Liver (tissue), 9 donors: ENCODE data around the gene ATF7IP. TPM values are rescaled to one million over a fixed set of nuclear protein-coding genes. Genes with fewer than 3 reads are reported as not detected.
"Not testable (repeated sequence)": the region's sequence is repeated elsewhere in the genome, so short reads cannot be mapped to it uniquely, and the experiment has no call there.

Source experiments
- DNase-seq: peaks from one replicate; pipeline ENCODE4 v3.0.0-alpha.2; 2017; ENCODE audit warnings: low spot score
- H3K27ac ChIP-seq, 2 donors: one replicate each; pipeline ENCODE4 v1.7.0; 2013; ENCODE audit warnings: inconsistent platforms in 2 of 2, low read length in 2 of 2, control low read depth in 1 of 2, low read depth in 1 of 2, mild to moderate bottlenecking in 1 of 2
- H3K27me3 ChIP-seq, 4 donors: one replicate each; pipeline versions ENCODE4 v1.6.1 to v1.7.0; 2013; ENCODE audit warnings: low read length in 3 of 4, inconsistent platforms in 1 of 4, mild to moderate bottlenecking in 1 of 4, moderate library complexity in 1 of 4; ENCODE audit not compliant: control insufficient read depth in 4 of 4, insufficient read depth in 4 of 4
- H3K36me3 ChIP-seq, 4 donors: one replicate each; pipeline versions ENCODE4 v1.6.1 to v1.7.0; 2013; ENCODE audit warnings: low read length in 3 of 4, mild to moderate bottlenecking in 3 of 4, low read depth in 1 of 4, moderate library complexity in 1 of 4; ENCODE audit not compliant: control insufficient read depth in 4 of 4, insufficient read depth in 3 of 4
- H3K4me1 ChIP-seq, 4 donors: one replicate each; pipeline versions ENCODE4 v1.6.1 to v1.7.0; 2013; ENCODE audit warnings: low read length in 3 of 4, mild to moderate bottlenecking in 3 of 4, moderate library complexity in 1 of 4; ENCODE audit not compliant: control insufficient read depth in 4 of 4, insufficient read depth in 4 of 4
- H3K4me3 ChIP-seq, 3 donors: one replicate each; pipeline versions ENCODE4 v1.6.1 to v1.7.0; 2013; ENCODE audit warnings: low read length in 3 of 3, control low read depth in 1 of 3, low read depth in 1 of 3, mild to moderate bottlenecking in 1 of 3
- H3K9ac ChIP-seq, 2 donors: one replicate each; pipeline ENCODE4 v1.7.0; 2013; ENCODE audit warnings: low read length in 2 of 2, mild to moderate bottlenecking in 2 of 2, moderate library complexity in 2 of 2, control low read depth in 1 of 2, low read depth in 1 of 2
- H3K9me3 ChIP-seq, 4 donors: one replicate each; pipeline versions ENCODE4 v1.6.1 to v1.7.0; 2013; ENCODE audit warnings: low read length in 3 of 4; ENCODE audit not compliant: control insufficient read depth in 4 of 4
- CTCF ChIP-seq: fragments of 150-350 bp; IDR thresholded peaks from 2 replicates; pipeline ENCODE4 v1.5.1; 2017; ENCODE audit warnings: improper control_type of control experiment, low read depth, low read length; ENCODE audit not compliant: missing input control
- EGR1 ChIP-seq, 2 donors: IDR thresholded peaks; 2 replicates each; pipeline ENCODE4 v1.6.1; 2016 to 2018; ENCODE audit warnings: antibody characterized with exemption in 2 of 2, low read depth in 2 of 2
- HNF4G ChIP-seq: IDR thresholded peaks from 2 replicates; pipeline ENCODE4 v1.6.1; 2016; ENCODE audit warnings: antibody characterized with exemption
- JUND ChIP-seq, 2 donors: IDR thresholded peaks; 2 replicates each; pipeline ENCODE4 v1.6.1; 2016; ENCODE audit warnings: antibody characterized with exemption in 2 of 2
- RXRA ChIP-seq, 2 donors: IDR thresholded peaks; 2 replicates each; pipeline ENCODE4 v1.6.1; 2017 to 2018; ENCODE audit warnings: antibody characterized with exemption in 2 of 2, mild to moderate bottlenecking in 1 of 2
- SP1 ChIP-seq: IDR thresholded peaks from 2 replicates; pipeline ENCODE4 v1.6.1; 2018; ENCODE audit warnings: antibody characterized with exemption, mild to moderate bottlenecking
- YY1 ChIP-seq: IDR thresholded peaks from 2 replicates; pipeline ENCODE4 v1.6.1; 2016; ENCODE audit warnings: antibody characterized with exemption, mild to moderate bottlenecking
- ZBTB33 ChIP-seq: IDR thresholded peaks from 2 replicates; pipeline ENCODE4 v1.6.1; 2016; ENCODE audit warnings: antibody characterized with exemption
- WGBS: extraction: QIAGEN DNeasy Blood & Tissue Kit; methylation state at CpG from one replicate; pipeline ENCODE4 v1.1.7; 2013; 5-methylcytosine and 5-hydroxymethylcytosine counted together
- polyA plus RNA-seq, 2 donors: library from polyadenylated mRNA; stranded (reverse) in 1 of 2; unstranded in 1 of 2; fragments of 200-250 nt in 1 of 2; fragments of >200 nt in 1 of 2; fragmentation: Nextera tagmentation in 1 of 2; extraction: Ambion mirVana in 1 of 2; gene quantifications; one replicate each; pipeline versions ENCODE4 v1.2.1 to v1.2.3, GENCODE V29; 2013 to 2015
- total RNA-seq, 2 donors: library from RNA; depleted of rRNA; stranded (reverse); fragments of >200 nt; gene quantifications; one replicate each; pipeline ENCODE4 v1.2.3, GENCODE V29; 2014
- TF ChIP-seq, protein P1 (sequence below): IDR thresholded peaks from 2 replicates; pipeline ENCODE4 v1.6.1; 2016; ENCODE audit warnings: antibody characterized with exemption
- donor health status: healthy.
- donor health status: healthy.
- donor health status: healthy.
- donor health status: healthy.
- donor health status: healthy.

Gene ATF7IP
- total and polyA plus RNA-seq, 4 donors, result 3.9 to 25.6 (median 19.9) TPM

- H3K27ac ChIP-seq, H3K4me3 ChIP-seq, H3K9ac ChIP-seq, DNase-seq, H3K4me1 ChIP-seq, H3K27me3 ChIP-seq, H3K36me3 ChIP-seq: not testable (repeated sequence)
- peaks cover 5 to 18% (median 5%) of the 10 kb centered on the region in 4 donors for H3K9me3 ChIP-seq
- 97% methylated on average over 4 of the region's 4 CpGs for WGBS
Measured at GRCh38 chr12:14351524-14351923, 14.0 kb upstream of the ATF7IP start.

GRCh38 chr12:14352066-14352465 lies 13.4 kb upstream of the ATF7IP start:
- H3K4me3 ChIP-seq, result peak overlapping the region in 2 of 3 donors; percentile 12 to 32
- H3K4me1 ChIP-seq, H3K27ac ChIP-seq, H3K36me3 ChIP-seq, H3K27me3 ChIP-seq, H3K9ac ChIP-seq, DNase-seq: not testable (repeated sequence)
- 97% methylated on average over 1 of the region's 1 CpG for WGBS
- H3K9me3 ChIP-seq, result peaks cover 5 to 18% (median 5%) of the 10 kb centered on the region in 4 donors

DNA sequence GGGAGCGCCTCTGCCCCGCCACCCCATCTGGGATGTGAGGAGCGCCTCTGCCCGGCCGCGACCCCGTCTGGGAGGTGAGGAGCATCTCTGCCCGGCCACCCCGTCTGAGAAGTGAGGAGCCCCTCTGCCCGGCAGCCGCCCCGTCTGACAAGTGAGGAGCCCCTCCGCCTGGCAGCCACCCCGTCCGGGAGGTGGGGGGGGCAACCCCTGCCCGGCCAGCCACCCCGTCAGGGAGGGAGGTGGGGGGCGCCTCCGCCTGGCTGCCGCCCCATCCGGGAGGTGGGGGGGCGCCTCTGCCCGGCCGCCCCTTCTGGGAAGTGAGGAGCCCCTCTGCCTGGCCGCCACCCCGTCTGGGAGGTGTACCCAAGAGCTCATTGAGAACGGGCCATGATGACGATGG lies 10.8 kb upstream of the ATF7IP start:
- DNase-seq, H3K27me3 ChIP-seq, H3K27ac ChIP-seq, H3K4me1 ChIP-seq, H3K4me3 ChIP-seq, H3K36me3 ChIP-seq, H3K9ac ChIP-seq: not testable (repeated sequence)
- 92% methylated on average over 27 of the region's 28 CpGs for WGBS
- H3K9me3 ChIP-seq, result peaks cover 5 to 18% (median 5%) of the 10 kb centered on the region in 4 donors

DNA sequence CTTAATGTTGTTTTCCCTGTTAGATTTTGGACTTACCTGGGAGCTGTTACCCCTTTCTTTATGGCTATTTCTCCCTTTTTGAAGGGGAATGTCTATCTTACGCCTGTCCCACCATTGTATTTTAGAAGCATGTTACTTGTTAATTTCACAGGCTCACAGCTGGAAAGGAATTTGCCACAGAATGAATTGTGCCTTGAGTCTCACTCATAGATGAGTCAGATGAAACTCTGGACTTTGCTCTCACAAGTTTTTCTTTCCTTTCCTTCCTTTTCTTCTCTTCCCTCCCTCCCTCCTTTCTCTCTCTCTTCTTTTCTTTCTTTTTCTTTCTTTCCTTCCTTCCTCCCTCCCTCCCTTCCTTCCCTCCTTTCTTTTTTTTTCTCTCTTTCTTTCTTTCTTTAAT lies 9.3 kb upstream of the ATF7IP start:
- no peak for DNase-seq
- WGBS, result 95% methylated on average over 1 of the region's 1 CpG

More for the DNA sequence above, 9.3 kb upstream of the ATF7IP start:
- Histone ChIP-seq H3K27me3 (no peaks in the 10 kb centered on the region), H3K4me1 (no peaks in the 10 kb centered on the region), H3K36me3 (no peaks in the 10 kb centered on the region), H3K27ac (no peak overlapping the region), H3K9ac (no peak overlapping the region), H3K9me3 (peaks cover 3 to 9% (median 5%) of the 10 kb centered on the region in 4 donors), H3K4me3 (no peak overlapping the region)
- TF ChIP-seq RXRA (IDR thresholded peaks at IDR 0.05) (no peak), SP1 (no peak), YY1 (no peak), EGR1 (IDR thresholded peaks at IDR 0.05; ENCODE audit: low read depth in 2 of 2) (no peak), HNF4G (no peak), JUND (IDR thresholded peaks at IDR 0.05) (no peak), CTCF (no peak), ZBTB33 (no peak)
- TF ChIP-seq, protein P1, sequence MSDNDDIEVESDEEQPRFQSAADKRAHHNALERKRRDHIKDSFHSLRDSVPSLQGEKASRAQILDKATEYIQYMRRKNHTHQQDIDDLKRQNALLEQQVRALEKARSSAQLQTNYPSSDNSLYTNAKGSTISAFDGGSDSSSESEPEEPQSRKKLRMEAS, result no peak
